ENCODE results near the gene PLCB1.

DNA sequence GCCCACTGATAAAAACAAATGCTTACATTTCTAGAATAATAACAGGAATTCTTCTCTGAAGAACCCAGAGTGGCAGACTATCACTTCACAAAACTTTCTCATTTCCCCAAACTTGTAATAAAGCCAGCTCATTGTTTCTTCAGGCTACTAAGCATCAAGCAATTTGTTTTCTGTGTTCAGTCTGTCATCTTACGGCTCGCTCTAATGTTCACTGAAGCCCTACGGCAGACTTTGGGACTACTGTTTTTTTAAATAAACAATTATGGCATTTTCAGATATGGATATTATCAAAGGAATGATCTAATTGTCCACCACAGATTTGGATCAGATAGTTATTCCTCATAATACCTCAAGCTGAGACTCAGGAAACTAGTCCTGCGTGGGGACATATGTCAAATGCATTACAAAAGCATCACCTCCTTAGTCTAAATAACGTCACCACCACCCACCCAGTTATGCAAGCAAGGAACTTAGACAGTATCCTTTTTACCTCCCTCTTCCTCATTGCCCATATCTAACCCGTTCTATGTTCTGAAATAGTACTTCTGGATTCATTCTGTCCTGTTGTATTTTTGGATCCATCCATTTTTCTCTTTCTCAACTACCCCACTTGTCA is 415.1 kb downstream of the PLCB1 start:
- TF ChIP-seq EZH2 (IDR thresholded peaks at IDR 0.05) (no peak), POLR2AphosphoS5 (IDR thresholded peaks at IDR 0.05; ENCODE audit: borderline replicate concordance, low read depth, low read length) (no peak), FOXP2 (optimal IDR thresholded peaks at IDR 0.05; ENCODE audit: control extremely low read depth, extremely low read length, insufficient read depth) (no peak)

Measured in SK-N-MC (cell line).